Fibroblast of peridontal ligament (primary cell): ENCODE measurements around the gene ELP6.
"Not testable (repeated sequence)": the region's sequence is repeated elsewhere in the genome, so short reads cannot be mapped to it uniquely, and the experiment has no call there.

ENCODE experiments used
- DNase-seq: peaks from one replicate; pipeline ENCODE4 v3.0.0-alpha.2; 2010; ENCODE audit errors: extremely low read depth

Gene ELP6

DNA sequence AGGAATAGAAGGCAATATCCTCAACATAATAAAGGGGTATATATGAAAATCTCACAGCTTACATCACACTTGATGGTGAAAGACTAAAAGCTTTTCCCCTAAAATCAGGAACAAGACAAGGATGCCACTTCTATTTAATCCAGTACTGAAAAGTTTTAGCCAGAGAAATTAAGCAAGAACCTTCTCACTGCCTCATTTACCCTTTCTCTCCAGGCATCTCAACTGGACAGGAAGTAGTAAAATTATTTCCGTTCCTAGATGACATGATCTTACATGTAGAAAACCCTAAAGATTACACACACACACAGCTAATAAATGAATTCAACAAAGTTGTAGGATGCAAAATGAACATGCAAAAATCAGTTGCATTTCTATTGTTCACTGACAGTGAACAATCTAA is 48.9 kb downstream of the ELP6 start:
- no peak for DNase-seq

DNA sequence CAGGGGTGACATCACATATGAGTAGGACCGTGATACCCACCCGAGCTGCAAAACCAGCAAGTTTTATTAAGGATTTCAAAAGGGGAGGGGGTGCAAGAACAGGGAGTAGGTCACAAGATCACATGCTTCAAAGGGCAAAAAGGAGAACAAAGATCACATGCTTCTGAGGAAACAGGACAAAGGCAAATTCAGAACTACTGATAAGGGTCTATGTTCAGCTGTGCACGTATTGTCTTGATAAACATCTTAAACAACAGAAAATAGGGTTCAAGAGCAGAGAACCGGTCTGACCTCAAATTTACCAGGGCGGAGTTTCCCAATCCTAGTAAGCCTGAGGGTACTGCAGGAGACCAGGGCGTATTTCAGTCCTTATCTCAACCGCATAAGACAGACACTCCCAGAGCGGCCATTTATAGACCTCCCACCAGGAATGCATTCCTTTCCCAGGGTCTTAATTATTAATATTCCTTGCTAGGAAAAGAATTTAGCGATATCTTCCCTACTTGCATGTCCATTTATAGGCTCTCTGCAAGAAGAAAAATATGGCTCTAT is 53.9 kb downstream of the ELP6 start:
- DNase-seq = not testable (repeated sequence)

DNA sequence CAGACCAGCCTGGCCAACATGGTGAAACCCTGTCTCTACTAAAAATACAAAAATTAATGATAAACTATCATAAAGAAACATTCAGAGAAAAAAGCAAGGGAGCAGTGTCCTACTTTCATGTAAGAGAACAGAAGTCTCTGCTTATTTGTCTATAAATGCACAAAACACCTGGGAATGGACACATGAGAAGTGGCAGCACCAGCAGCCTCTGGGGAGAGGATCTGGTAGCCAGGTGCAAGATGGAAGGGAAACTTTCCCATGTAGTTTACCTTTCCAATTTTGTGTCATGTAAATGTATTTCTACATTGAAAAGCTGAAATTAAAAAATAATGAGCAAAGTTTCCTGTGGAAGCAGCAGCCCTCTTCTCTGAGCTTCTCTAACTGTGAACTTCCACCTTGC is 56.5 kb downstream of the ELP6 start:
- DNase-seq = no peak

DNA sequence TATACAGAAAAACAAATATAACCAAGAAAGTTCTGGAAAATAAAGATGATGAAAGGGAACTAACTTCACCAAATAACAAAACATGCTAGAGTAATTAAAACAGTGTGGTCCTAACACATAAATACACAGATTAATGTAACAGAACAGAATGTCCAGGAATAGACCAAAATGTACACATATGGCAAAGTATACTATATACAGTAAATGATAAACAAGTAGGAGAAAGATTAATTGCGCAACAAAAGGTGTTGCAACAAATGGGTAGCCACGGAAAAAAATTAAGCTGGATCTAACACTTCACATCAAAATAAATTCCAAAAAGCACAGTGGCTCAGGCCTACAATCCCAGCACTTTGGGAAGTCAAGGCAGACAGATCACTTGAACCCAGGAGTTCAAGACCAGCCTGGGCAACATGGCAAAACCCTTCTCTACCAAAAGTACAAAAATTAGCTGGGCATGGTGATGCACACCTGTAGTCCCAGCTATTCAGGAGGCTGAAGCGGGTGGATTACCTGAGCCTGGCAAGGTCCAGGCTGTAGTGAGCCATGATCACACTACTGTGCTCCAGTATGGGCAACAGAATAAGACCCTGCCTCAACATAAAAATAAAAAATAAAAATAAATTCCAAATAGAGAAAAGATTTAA is 57.6 kb downstream of the ELP6 start:
- peak; percentile 31 for DNase-seq

DNA sequence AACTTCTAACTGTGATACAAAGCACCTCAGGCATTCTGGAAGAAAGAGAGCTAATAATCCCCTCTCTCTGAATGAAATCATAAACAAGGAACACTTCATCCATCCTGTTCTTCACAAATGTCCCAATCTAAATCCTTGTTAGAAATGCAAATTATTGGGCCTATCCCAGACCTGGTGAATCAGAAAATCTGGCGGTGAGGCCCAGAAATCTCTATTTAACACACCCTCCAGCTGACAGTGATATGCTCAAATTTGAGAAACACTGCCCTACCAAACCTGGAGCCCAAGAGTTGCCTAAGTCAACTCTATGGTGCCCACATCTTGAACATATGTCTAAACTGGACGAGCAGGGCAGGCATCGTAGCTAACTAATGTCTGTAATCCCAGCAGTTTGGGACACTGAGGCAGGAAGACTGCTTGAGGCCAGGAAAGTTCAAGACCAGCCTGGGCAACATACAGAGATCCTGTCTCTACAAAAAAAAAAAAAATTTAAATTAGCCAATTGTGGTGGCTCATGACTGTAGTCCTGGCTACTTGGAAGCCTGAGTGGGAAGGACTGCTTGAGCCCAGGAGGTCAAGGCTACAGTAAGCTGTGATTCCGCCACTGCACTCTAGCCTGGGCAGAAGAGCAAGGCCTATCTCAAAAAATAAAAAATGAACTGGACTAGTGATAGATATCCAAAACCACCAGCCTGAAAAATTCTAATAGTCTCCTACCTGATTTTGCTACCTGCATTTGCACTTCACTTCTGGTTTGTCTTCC is 60.9 kb downstream of the ELP6 start:
- DNase-seq = no peak
